Common myeloid progenitor, CD34-positive (primary cell): Measurements from ENCODE around the gene BNIPL.

ENCODE experiments used
- CTCF ChIA-PET: fragments of 350-600 bp; sonication (Branson Sonifier 250); formaldehyde crosslinking; loops from one replicate; lab custom pipeline; 2021; ENCODE audit warnings: antibody characterized with exemption; lab: Charles Lee
- POLR2A ChIA-PET: fragments of 350-600 bp; sonication (Branson Sonifier 250); formaldehyde crosslinking; loops from one replicate; lab custom pipeline; 2021; ENCODE audit warnings: antibody characterized with exemption; lab: Charles Lee
- DNase-seq, 3 donors: peaks; one replicate each; pipeline versions ENCODE4 v3.0.0 to v3.0.0-alpha.2; 2013
- H3K27ac ChIP-seq, 2 experiments: 1 replicate in 1 of 2; 2 replicates in 1 of 2; pipeline ENCODE4 v1.7.0; 2013; ENCODE audit warnings: inconsistent platforms in 2 of 2, low read length in 2 of 2, mild to moderate bottlenecking in 2 of 2, low read depth in 1 of 2, moderate library complexity in 1 of 2; ENCODE audit not compliant: severe bottlenecking in 2 of 2, insufficient read depth in 1 of 2, poor library complexity in 1 of 2
- H3K27me3 ChIP-seq, 5 experiments: replicated peaks in 2 of 5; 1 replicate in 3 of 5; 2 replicates in 2 of 5; pipeline versions ENCODE4 v1.6.1 to v1.7.0; 2013; ENCODE audit warnings: low read length in 4 of 5, mild to moderate bottlenecking in 2 of 5, moderate library complexity in 2 of 5, inconsistent platforms in 1 of 5; ENCODE audit not compliant: insufficient read depth in 5 of 5, control insufficient read depth in 4 of 5
- H3K36me3 ChIP-seq, 4 experiments: 1 replicate in 2 of 4; 2 replicates in 2 of 4; pipeline versions ENCODE4 v1.6.1 to v1.7.0; 2013; ENCODE audit warnings: low read length in 3 of 4, control low read depth in 1 of 4, mild to moderate bottlenecking in 1 of 4; ENCODE audit not compliant: control insufficient read depth in 4 of 4, insufficient read depth in 4 of 4
- H3K4me1 ChIP-seq, 4 experiments: 1 replicate in 3 of 4; 2 replicates in 1 of 4; pipeline versions ENCODE4 v1.6.1 to v1.7.1; 2013; ENCODE audit warnings: low read length in 3 of 4, mild to moderate bottlenecking in 3 of 4, control low read depth in 1 of 4, inconsistent platforms in 1 of 4, moderate library complexity in 1 of 4; ENCODE audit not compliant: control insufficient read depth in 4 of 4, insufficient read depth in 4 of 4; ENCODE audit errors: control extremely low read depth in 1 of 4
- H3K4me3 ChIP-seq, 7 experiments: 1 replicate in 4 of 7; 2 replicates in 3 of 7; pipeline versions ENCODE4 v1.5.1 to v1.7.0; 2013; ENCODE audit warnings: mild to moderate bottlenecking in 7 of 7, low read length in 6 of 7, moderate library complexity in 6 of 7, inconsistent platforms in 2 of 7, low read depth in 2 of 7, control low read depth in 1 of 7; ENCODE audit not compliant: insufficient read depth in 4 of 7, control insufficient read depth in 1 of 7; ENCODE audit errors: extremely low read depth in 1 of 7
- H3K9me3 ChIP-seq, 5 experiments: 1 replicate in 4 of 5; 2 replicates in 1 of 5; pipeline versions ENCODE4 v1.6.1 to v1.7.1; 2013; ENCODE audit warnings: low read length in 4 of 5, mild to moderate bottlenecking in 2 of 5, inconsistent platforms in 1 of 5, low read depth in 1 of 5, moderate library complexity in 1 of 5; ENCODE audit not compliant: control insufficient read depth in 4 of 5, insufficient read depth in 2 of 5; ENCODE audit errors: control extremely low read depth in 1 of 5
- WGBS: methylation state at CpG from one replicate; pipeline ENCODE4 v1.1.5; 2013; ENCODE audit not compliant: insufficient coverage; 5-methylcytosine and 5-hydroxymethylcytosine counted together

Gene BNIPL

DNA sequence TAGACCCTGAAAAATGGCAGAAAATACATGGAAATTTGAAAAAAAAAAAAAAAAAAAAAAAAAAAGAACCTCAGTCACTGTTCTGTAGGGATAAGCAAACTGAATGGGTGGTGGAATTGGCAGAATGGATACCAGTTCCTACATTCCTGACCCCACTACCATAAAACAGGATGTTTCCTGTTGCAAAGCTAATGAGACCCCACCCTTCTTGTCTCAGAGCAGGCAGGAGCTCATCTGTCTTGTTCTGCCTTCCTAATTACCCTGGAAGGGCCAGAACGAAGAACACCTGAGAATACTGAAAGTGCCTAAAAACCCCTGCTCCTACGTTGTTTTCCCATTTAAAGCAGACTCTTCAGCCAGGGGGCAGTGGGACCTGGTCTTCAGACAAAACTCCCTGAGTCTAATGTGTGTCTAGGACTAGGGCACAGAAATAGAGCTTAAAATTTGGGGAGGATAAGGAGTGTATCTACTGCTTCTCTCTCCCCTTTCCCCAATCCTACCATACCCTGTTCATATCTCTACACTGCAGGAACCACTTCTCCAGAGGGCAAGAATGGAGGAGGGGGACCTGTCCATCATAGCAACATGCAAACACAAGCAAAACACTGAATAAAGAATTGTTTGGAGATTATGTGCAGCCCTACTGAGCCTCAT lies 15.1 kb downstream of the BNIPL start:
- DNase-seq = peak in 1 of 3 donors; percentile 36
- H3K36me3 ChIP-seq = peaks cover 10 to 55% (median 36%) of the 10 kb centered on the region in 4 experiments
- CTCF ChIA-PET = interaction anchor here (1.0 to 6.0 kb wide), 4 partner anchors 10 to 45 kb away, joined by 3 to 54 read pairs (median 8); partner anchors contain the start of genes MINDY1 and MLLT11
- no peaks in the 10 kb centered on the region for H3K27me3 ChIP-seq
- POLR2A ChIA-PET = interaction anchor here (1.4 kb wide), 1 partner anchor 8 kb away, joined by 3 read pairs; the partner anchor contains the start of genes CDC42SE1 and MLLT11
- peak overlapping the region in 1 of 2 experiments; percentile 36 for H3K27ac ChIP-seq
- no peak overlapping the region for H3K4me3 ChIP-seq
- no peaks in the 10 kb centered on the region for H3K9me3 ChIP-seq
- peaks cover 8 to 34% (median 22%) of the 10 kb centered on the region in 4 experiments for H3K4me1 ChIP-seq
- 83% methylated on average over 1 of the region's 2 CpGs for WGBS

DNA sequence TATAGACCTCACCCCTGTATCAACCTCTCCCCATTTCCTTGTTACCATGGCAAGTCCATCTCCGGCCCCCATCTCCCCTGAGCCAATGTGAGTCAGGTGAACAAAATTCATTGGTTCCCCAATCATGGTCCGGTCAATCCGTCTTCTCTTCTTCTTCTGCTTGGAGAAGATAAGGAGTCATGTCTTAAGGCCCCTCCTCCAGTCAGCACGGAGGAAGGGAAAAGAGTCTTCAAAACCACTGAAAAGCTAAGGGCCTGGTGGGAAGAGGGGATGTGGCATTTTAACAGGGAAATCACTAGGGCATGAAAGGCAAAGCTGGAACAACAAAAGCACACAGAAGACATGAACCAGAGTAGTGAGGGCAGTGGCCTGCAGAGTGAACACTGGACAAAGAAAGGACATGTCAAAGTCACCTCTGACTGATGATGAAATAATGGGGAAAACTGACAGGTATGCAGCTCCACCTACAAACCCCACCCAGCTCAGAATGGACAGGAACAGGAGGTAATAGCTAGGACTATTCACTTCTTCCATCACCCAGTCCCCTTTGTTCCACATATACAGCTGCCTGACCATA lies 18.7 kb downstream of the BNIPL start:
- Histone ChIP-seq H3K36me3 (peaks cover 10 to 63% (median 36%) of the 10 kb centered on the region in 4 experiments), H3K4me3 (peak overlapping the region in 1 of 7 experiments; percentile 69)
- DNase-seq = no peak

DNA sequence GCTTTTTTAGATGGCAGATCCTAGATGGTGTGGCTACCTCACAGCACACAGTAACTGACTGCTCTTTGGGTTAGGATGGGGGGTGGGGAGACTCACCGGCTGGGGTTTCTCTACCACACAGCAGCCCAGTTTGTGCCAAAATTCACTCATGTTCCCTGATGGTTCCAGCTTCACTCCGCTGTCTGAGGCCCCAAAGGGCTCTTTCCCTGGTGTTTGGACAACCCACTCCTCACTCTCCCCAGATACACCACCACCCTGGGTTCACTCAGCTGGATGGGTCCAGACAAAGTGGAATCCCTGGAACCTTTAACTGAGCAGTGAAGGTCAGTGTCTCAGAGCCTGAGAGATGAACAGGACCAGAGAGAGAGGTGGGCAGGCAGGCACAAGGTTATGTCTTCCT lies 19.2 kb downstream of the BNIPL start:
- Histone ChIP-seq H3K9me3 (no peaks in the 10 kb centered on the region), H3K4me1 (peaks cover 18 to 48% (median 44%) of the 10 kb centered on the region in 4 experiments), H3K4me3 (peak overlapping the region in 4 of 7 experiments; percentile 19 to 69 (median 58)), H3K27ac (peak overlapping the region; percentile 29 to 93), H3K27me3 (no peaks in the 10 kb centered on the region), H3K36me3 (peaks cover 10 to 60% (median 36%) of the 10 kb centered on the region in 4 experiments)
- WGBS = no CpG with 5 or more reads among the region's 2 CpGs
- DNase-seq = no peak
- POLR2A ChIA-PET = no interaction called here
- CTCF ChIA-PET = interaction anchor here (1.1 to 7.6 kb wide), 4 partner anchors 9 to 30 kb away, joined by 3 to 59 read pairs (median 10); partner anchors contain the start of gene C1orf56

More for the DNA sequence above, 18.7 kb downstream of the BNIPL start:
- CTCF ChIA-PET = interaction anchor here (0.5 to 7.6 kb wide), 5 partner anchors 9 to 503 kb away, joined by 3 to 59 read pairs (median 6); partner anchors contain the start of gene C1orf56
- POLR2A ChIA-PET = no interaction called here
- H3K27me3 ChIP-seq = no peaks in the 10 kb centered on the region
- H3K9me3 ChIP-seq = no peaks in the 10 kb centered on the region
- peaks cover 18 to 46% (median 40%) of the 10 kb centered on the region in 4 experiments for H3K4me1 ChIP-seq
- WGBS = 90% methylated on average over 2 of the region's 4 CpGs
- H3K27ac ChIP-seq = peak overlapping the region in 1 of 2 experiments; percentile 93

DNA sequence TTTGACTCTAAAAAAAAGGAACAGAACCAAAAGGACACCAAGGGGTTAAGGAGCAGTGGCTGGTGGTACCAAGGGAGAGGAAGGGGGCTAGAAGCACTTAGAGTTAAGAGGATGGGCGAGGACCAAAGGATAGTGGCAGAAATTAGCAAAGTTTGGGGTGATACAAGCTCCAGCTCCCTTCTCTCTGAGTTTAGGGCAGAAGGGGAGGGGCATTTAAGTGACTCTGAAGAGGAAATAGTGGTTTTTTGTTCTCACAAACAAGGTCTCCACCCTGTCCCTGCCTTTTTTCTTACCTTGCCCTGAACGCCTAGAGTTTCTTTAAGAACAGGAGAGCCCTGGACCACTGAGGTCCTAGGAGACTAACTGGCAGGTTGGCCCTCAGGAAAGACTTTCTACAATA lies 19.8 kb downstream of the BNIPL start:
- Histone ChIP-seq H3K27me3 (no peaks in the 10 kb centered on the region), H3K27ac (peak overlapping the region; percentile 29 to 93), H3K4me3 (peak overlapping the region in 6 of 7 experiments; percentile 13 to 69 (median 42)), H3K4me1 (peaks cover 18 to 53% (median 48%) of the 10 kb centered on the region in 4 experiments), H3K36me3 (peaks cover 10 to 57% (median 36%) of the 10 kb centered on the region in 4 experiments), H3K9me3 (no peaks in the 10 kb centered on the region)
- DNase-seq = peak in 2 of 3 donors; percentile 60 to 72
- CTCF ChIA-PET = interaction anchor here (1.1 to 7.6 kb wide), 2 partner anchors 10 to 16 kb away, joined by 6 to 59 read pairs; partner anchors contain the start of gene C1orf56
- POLR2A ChIA-PET = interaction anchor here (0.7 kb wide), 1 partner anchor 58 kb away, joined by 3 read pairs; no protein-coding TSS in a partner anchor
- 0% methylated on average over 2 of the region's 2 CpGs for WGBS

DNA sequence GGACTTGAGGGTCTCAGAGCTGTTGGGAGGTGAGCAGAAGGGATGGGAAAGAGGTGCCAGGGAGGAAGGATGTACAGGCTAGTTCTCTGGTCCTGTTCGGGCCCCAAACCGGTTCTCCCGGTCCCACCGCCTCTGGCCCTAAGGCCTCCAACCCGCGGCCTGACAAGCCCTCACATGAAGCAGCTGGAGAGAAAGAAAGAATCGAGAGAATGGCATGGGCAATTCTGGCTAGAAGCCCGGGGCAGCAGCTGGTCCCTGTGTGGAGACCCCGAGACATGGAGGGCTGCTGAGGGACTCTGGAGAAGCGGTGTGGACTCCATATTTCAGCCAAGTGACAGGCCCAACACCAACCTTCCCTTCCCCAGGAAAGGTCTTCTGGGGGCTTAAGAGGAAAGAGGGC lies 22.3 kb downstream of the BNIPL start:
- DNase-seq = no peak
- Histone ChIP-seq H3K27me3 (no peaks in the 10 kb centered on the region), H3K36me3 (peaks cover 7 to 32% (median 17%) of the 10 kb centered on the region in 4 experiments), H3K4me1 (peaks cover 18 to 60% (median 53%) of the 10 kb centered on the region in 4 experiments), H3K27ac (peak overlapping the region; percentile 79 to 93), H3K9me3 (no peaks in the 10 kb centered on the region), H3K4me3 (peak overlapping the region; percentile 66 to 98 (median 95))
- POLR2A ChIA-PET = interaction anchor here (0.6 to 3.6 kb wide), 6 partner anchors 9 to 98 kb away, joined by 3 to 19 read pairs (median 4); partner anchors contain the start of genes BNIPL, C1orf56, GABPB2 and MINDY1
- WGBS = 3% methylated on average over 10 of the region's 10 CpGs
- CTCF ChIA-PET = interaction anchor here (1.0 to 7.6 kb wide), 7 partner anchors 9 to 41 kb away, joined by 4 to 59 read pairs (median 7); partner anchors contain the start of genes C1orf56 and GABPB2

DNA sequence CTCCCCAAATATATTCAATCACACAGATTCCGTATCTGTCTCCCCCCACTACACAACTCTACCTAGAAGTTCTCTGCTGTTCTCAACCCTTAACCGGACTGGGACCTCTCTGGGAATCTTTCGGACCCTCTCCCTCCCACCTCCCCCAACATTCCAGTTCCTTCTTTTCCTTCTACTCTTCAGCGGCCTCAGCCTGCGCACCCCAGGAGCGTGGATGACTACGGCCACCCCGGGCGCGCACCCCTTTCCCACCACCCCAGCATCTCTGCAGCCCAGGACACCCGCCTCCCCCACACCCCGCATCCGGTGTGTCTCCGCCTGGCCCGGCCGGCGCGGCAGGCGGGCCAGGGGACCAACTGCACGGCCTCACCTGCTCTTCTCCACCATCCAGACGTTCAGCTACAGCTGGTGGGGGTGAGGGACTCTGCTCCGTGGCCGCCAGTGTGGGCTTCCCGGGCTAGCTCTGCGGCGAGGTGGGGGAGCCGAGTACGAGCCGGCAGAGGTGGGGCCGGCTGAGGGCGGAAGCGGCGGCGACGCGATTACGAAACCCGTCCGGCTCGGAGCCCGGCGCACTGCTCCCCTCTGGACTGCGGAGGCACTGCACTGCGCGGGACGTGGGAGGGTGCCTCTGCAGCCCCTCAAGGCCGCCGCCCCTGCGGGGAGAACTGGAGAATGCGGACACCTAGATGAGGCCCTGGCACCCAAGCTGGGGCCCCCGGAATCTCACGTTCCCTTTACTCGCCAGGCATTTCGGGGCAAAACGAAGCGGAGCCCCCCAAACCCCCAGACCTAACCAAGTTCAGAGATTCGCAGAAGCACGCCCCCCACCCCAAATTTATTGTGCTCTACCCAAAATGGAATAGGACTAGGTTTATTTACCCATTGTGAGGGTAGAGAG lies 23.0 kb downstream of the BNIPL start, which contains the start of gene CDC42SE1:
TSS of gene CDC42SE1 (minus strand) at position 514 of the 898 bp plus-strand sequence. CDS start 3,892 bp downstream, outside the sequence.
- Histone ChIP-seq H3K4me1 (peaks cover 18 to 60% (median 53%) of the 10 kb centered on the region in 4 experiments), H3K27me3 (no peaks in the 10 kb centered on the region), H3K4me3 (peak within 1 kb of the TSS; percentile 66 to 98 (median 95)), H3K9me3 (no peaks in the 10 kb centered on the region), H3K27ac (peak within 1 kb of the TSS; percentile 79 to 93), H3K36me3 (peaks cover 3 to 27% (median 11%) of the 10 kb centered on the region in 4 experiments)
- ChIA-PET CTCF (interaction anchor here (0.8 to 7.6 kb wide), 10 partner anchors 8 to 101 kb away, joined by 3 to 59 read pairs (median 7); partner anchors contain the start of genes C1orf56, GABPB2 and MINDY1), POLR2A (interaction anchor here (0.7 to 3.6 kb wide), 6 partner anchors 8 to 52 kb away, joined by 3 to 19 read pairs (median 4); partner anchors contain the start of genes BNIPL, C1orf56, GABPB2 and MINDY1)
- under 1% methylated on average over 44 of the region's 58 CpGs for WGBS
- DNase-seq = peak; percentile 92 to 96 (median 94)
